Muscle layer of colon (tissue), 2 donors: ENCODE measurements around the gene CARD11.

Experiments used
- H3K27ac ChIP-seq: one replicate; pipeline ENCODE4 v1.7.0; 2013; ENCODE audit warnings: low read depth, mild to moderate bottlenecking, low read length, moderate library complexity
- H3K27me3 ChIP-seq, 2 donors: one replicate each; pipeline ENCODE4 v1.7.0; 2013; ENCODE audit warnings: low read length in 2 of 2, mild to moderate bottlenecking in 2 of 2; ENCODE audit not compliant: insufficient read depth in 2 of 2, control insufficient read depth in 1 of 2
- H3K36me3 ChIP-seq: one replicate; pipeline ENCODE4 v1.7.0; 2013; ENCODE audit warnings: mild to moderate bottlenecking, low read length; ENCODE audit not compliant: insufficient read depth
- H3K4me1 ChIP-seq: one replicate; pipeline ENCODE4 v1.7.0; 2013; ENCODE audit warnings: mild to moderate bottlenecking, low read length; ENCODE audit not compliant: insufficient read depth
- H3K4me3 ChIP-seq, 2 donors: one replicate each; pipeline ENCODE4 v1.7.0; 2013; ENCODE audit warnings: low read length in 2 of 2, low read depth in 1 of 2, mild to moderate bottlenecking in 1 of 2, moderate library complexity in 1 of 2
- H3K9ac ChIP-seq: one replicate; pipeline ENCODE4 v1.7.0; 2013; ENCODE audit warnings: low read length
- H3K9me3 ChIP-seq: one replicate; pipeline ENCODE4 v1.7.0; 2013; ENCODE audit warnings: mild to moderate bottlenecking, low read length
- donor health status: abdominal sarcoma.
- donor health status: Adenocarcinoma of cecum.

Gene CARD11

GRCh38 chr7:2870471-2870931 lies 173.2 kb downstream of the CARD11 start:
- Histone ChIP-seq H3K27ac (no peak overlapping the region), H3K36me3 (no peaks in the 10 kb centered on the region), H3K4me3 (no peak overlapping the region)

GRCh38 chr7:2869981-2870380 lies 173.7 kb downstream of the CARD11 start:
- H3K36me3 ChIP-seq = no peaks in the 10 kb centered on the region
- no peak overlapping the region for H3K27ac ChIP-seq
- H3K4me3 ChIP-seq = no peak overlapping the region
- no peaks in the 10 kb centered on the region for H3K27me3 ChIP-seq
- no peak overlapping the region for H3K9ac ChIP-seq
- peaks cover 3% of the 10 kb centered on the region for H3K4me1 ChIP-seq
- H3K9me3 ChIP-seq = no peaks in the 10 kb centered on the region

More at GRCh38 chr7:2870471-2870931, 173.2 kb downstream of the CARD11 start:
- Histone ChIP-seq H3K27me3 (no peaks in the 10 kb centered on the region), H3K4me1 (no peaks in the 10 kb centered on the region), H3K9ac (no peak overlapping the region), H3K9me3 (no peaks in the 10 kb centered on the region)

- Histone ChIP-seq H3K9me3 (no peaks in the 10 kb centered on the region), H3K4me1 (peaks cover 21% of the 10 kb centered on the region), H3K9ac (no peak overlapping the region), H3K36me3 (no peaks in the 10 kb centered on the region), H3K27ac (no peak overlapping the region), H3K4me3 (no peak overlapping the region), H3K27me3 (no peaks in the 10 kb centered on the region)
These were observed 177.1 kb downstream of the CARD11 start for GRCh38 chr7:2866601-2867000.

- Histone ChIP-seq H3K27ac (no peak overlapping the region), H3K4me3 (no peak overlapping the region), H3K9me3 (no peaks in the 10 kb centered on the region), H3K36me3 (no peaks in the 10 kb centered on the region), H3K4me1 (peaks cover 21% of the 10 kb centered on the region), H3K27me3 (no peaks in the 10 kb centered on the region), H3K9ac (no peak overlapping the region)
These were observed 178.5 kb downstream of the CARD11 start for GRCh38 chr7:2864999-2865670.

GRCh38 chr7:2864204-2864985 lies 179.3 kb downstream of the CARD11 start:
- peaks cover 21% of the 10 kb centered on the region for H3K4me1 ChIP-seq
- H3K9ac ChIP-seq = no peak overlapping the region
- H3K36me3 ChIP-seq = no peaks in the 10 kb centered on the region
- H3K27ac ChIP-seq = no peak overlapping the region
- H3K4me3 ChIP-seq = no peak overlapping the region
- no peaks in the 10 kb centered on the region for H3K9me3 ChIP-seq
- H3K27me3 ChIP-seq = no peaks in the 10 kb centered on the region

GRCh38 chr7:2863461-2864066 lies 180.1 kb downstream of the CARD11 start:
- Histone ChIP-seq H3K4me1 (peaks cover 21% of the 10 kb centered on the region), H3K27me3 (no peaks in the 10 kb centered on the region), H3K9ac (no peak overlapping the region), H3K27ac (peak overlapping the region; percentile 63), H3K36me3 (no peaks in the 10 kb centered on the region), H3K4me3 (no peak overlapping the region), H3K9me3 (no peaks in the 10 kb centered on the region)

- no peak overlapping the region for H3K4me3 ChIP-seq
- H3K27ac ChIP-seq = peak overlapping the region; percentile 63
- H3K4me1 ChIP-seq = peaks cover 21% of the 10 kb centered on the region
- no peak overlapping the region for H3K9ac ChIP-seq
- no peaks in the 10 kb centered on the region for H3K36me3 ChIP-seq
- H3K9me3 ChIP-seq = no peaks in the 10 kb centered on the region
- no peaks in the 10 kb centered on the region for H3K27me3 ChIP-seq
These were observed 180.8 kb downstream of the CARD11 start for GRCh38 chr7:2862831-2863361.

- Histone ChIP-seq H3K27ac (no peak overlapping the region), H3K9ac (no peak overlapping the region), H3K4me3 (no peak overlapping the region), H3K4me1 (peaks cover 21% of the 10 kb centered on the region), H3K27me3 (no peaks in the 10 kb centered on the region), H3K9me3 (no peaks in the 10 kb centered on the region), H3K36me3 (no peaks in the 10 kb centered on the region)
These were observed 182.2 kb downstream of the CARD11 start for GRCh38 chr7:2861509-2861908.

GRCh38 chr7:2860627-2861133 lies 183.0 kb downstream of the CARD11 start:
- Histone ChIP-seq H3K27me3 (no peaks in the 10 kb centered on the region), H3K9me3 (no peaks in the 10 kb centered on the region), H3K4me3 (no peak overlapping the region), H3K9ac (no peak overlapping the region), H3K36me3 (no peaks in the 10 kb centered on the region), H3K27ac (no peak overlapping the region), H3K4me1 (peaks cover 21% of the 10 kb centered on the region)

GRCh38 chr7:2859952-2860351 lies 183.7 kb downstream of the CARD11 start:
- Histone ChIP-seq H3K27me3 (no peaks in the 10 kb centered on the region), H3K9me3 (no peaks in the 10 kb centered on the region), H3K4me1 (peaks cover 18% of the 10 kb centered on the region), H3K9ac (no peak overlapping the region), H3K4me3 (no peak overlapping the region), H3K36me3 (no peaks in the 10 kb centered on the region), H3K27ac (no peak overlapping the region)

- H3K4me3 ChIP-seq = no peak overlapping the region
These were observed 185.0 kb downstream of the CARD11 start for GRCh38 chr7:2858621-2859020.

More at GRCh38 chr7:2858621-2859020, 185.0 kb downstream of the CARD11 start:
- peaks cover 6% of the 10 kb centered on the region for H3K4me1 ChIP-seq
- H3K27me3 ChIP-seq = no peaks in the 10 kb centered on the region
- H3K36me3 ChIP-seq = no peaks in the 10 kb centered on the region
- H3K9ac ChIP-seq = no peak overlapping the region
- no peak overlapping the region for H3K27ac ChIP-seq
- no peaks in the 10 kb centered on the region for H3K9me3 ChIP-seq
